ENCODE measurements around the gene MYL12A. TPM values are rescaled to one million over a fixed set of nuclear protein-coding genes. Genes with fewer than 3 reads are reported as not detected.

Gene MYL12A
- total RNA-seq, 1 experiment from 2014 or later = 314 TPM

DNA sequence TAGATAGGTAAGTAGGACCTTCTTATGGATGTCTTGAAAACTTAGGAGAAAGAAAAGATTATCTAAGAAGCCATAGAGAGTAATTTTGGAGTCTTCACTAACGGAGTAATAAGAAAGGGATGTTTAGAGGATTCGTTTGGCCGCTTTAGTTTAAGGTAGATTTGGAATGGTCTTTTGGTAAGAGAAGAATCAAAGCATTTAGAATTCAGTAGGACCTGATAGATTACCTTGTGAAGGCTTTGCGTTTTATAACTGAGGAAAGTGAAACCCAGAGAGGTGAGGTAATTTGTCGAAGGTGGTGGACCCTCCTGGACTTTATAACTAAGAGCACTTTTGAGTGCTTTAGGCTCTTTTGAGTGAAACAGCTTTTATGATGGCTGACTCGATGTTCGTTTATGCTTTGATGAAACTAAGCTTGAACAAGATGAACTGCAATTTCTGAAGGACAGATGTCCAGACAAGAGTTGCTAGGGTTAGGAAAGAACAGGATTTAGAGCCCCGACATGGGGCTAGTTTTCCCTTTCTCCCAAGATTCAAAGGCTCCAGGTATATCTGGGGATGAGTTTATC, 15.6 kb downstream of the MYL12A start:
- Histone ChIP-seq H3K9ac (ENCODE audit: low read length) (peak overlapping the region; percentile 73), H2AFZ (ENCODE audit: low read depth, low read length, poor library complexity, severe bottlenecking) (no peak overlapping the region), H3K4me2 (ENCODE audit: low read length) (peak overlapping the region; percentile 81), H4K20me1 (ENCODE audit: insufficient read depth) (peaks cover 46% of the 10 kb centered on the region; the same call in 1 of the 2 replicates), H3K9me3 (ENCODE audit: control insufficient read depth in 1 of 2, insufficient read depth in 1 of 2, low read depth in 1 of 2, low read length in 2 of 2) (no peaks in the 10 kb centered on the region), H3K4me1 (ENCODE audit: control insufficient read depth in 1 of 2, insufficient read depth in 2 of 2, low read length in 2 of 2) (peaks cover 46 to 56% of the 10 kb centered on the region in 2 experiments), H3K9me2 (ENCODE audit: insufficient read depth) (no peaks in the 10 kb centered on the region), H3K36me3 (ENCODE audit: control insufficient read depth in 1 of 2, insufficient read depth in 2 of 2, low read length in 2 of 2) (0 out of 4 replicates have a peak, but pooled peaks cover 0 to 4% of the 10 kb centered on the region in 2 experiments), H3K79me2 (ENCODE audit: insufficient read depth, low read length) (peaks cover 70% of the 10 kb centered on the region), H3K27ac (ENCODE audit: low read depth, low read length) (peak overlapping the region; percentile 89), H3K27me3 (ENCODE audit: insufficient read depth, low read length) (no peaks in the 10 kb centered on the region), H3K4me3 (replicated peaks in 1 of 2; ENCODE audit: low read depth in 1 of 2, low read length in 2 of 2) (peak overlapping the region; percentile 79 to 90)
- ChIA-PET POLR2A (interaction anchor here (0.6 to 1.4 kb wide), 2 partner anchors 14 to 402 kb away, joined by 3 read pairs; no protein-coding TSS in a partner anchor), CTCF (no interaction called here), RAD21 (ENCODE audit: low non-redundant PET in 1 of 2, low total read pairs in 2 of 2, uncharacterized antibody in 2 of 2, unreplicated experiment in 2 of 2) (no interaction called here)
- no peak for TF ChIP-seq ZFX (IDR thresholded peaks at IDR 0.05)
- no peak for TF ChIP-seq SRF (IDR thresholded peaks at IDR 0.05; ENCODE audit: low read depth)
- TF ChIP-seq JUND (IDR thresholded peaks at IDR 0.05) = no peak
- no peak for TF ChIP-seq EZH2 (IDR thresholded peaks at IDR 0.05)
- TF ChIP-seq, protein P1, sequence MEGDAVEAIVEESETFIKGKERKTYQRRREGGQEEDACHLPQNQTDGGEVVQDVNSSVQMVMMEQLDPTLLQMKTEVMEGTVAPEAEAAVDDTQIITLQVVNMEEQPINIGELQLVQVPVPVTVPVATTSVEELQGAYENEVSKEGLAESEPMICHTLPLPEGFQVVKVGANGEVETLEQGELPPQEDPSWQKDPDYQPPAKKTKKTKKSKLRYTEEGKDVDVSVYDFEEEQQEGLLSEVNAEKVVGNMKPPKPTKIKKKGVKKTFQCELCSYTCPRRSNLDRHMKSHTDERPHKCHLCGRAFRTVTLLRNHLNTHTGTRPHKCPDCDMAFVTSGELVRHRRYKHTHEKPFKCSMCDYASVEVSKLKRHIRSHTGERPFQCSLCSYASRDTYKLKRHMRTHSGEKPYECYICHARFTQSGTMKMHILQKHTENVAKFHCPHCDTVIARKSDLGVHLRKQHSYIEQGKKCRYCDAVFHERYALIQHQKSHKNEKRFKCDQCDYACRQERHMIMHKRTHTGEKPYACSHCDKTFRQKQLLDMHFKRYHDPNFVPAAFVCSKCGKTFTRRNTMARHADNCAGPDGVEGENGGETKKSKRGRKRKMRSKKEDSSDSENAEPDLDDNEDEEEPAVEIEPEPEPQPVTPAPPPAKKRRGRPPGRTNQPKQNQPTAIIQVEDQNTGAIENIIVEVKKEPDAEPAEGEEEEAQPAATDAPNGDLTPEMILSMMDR (IDR thresholded peaks at IDR 0.05 in 2 of 3, conservative IDR thresholded peaks at IDR 0.05 in 1 of 3; ENCODE audit: borderline replicate concordance in 1 of 3, insufficient read depth in 1 of 3, low read depth in 2 of 3, low read length in 2 of 3) = no peak
- no peak for TF ChIP-seq EGR1 (IDR thresholded peaks at IDR 0.05; ENCODE audit: low read depth)
- no peak for TF ChIP-seq RAD21 (IDR thresholded peaks at IDR 0.05; ENCODE audit: low read depth)
- no peak for TF ChIP-seq ELF1 (IDR thresholded peaks at IDR 0.05; ENCODE audit: borderline replicate concordance, low read depth)
- TF ChIP-seq, protein P2, sequence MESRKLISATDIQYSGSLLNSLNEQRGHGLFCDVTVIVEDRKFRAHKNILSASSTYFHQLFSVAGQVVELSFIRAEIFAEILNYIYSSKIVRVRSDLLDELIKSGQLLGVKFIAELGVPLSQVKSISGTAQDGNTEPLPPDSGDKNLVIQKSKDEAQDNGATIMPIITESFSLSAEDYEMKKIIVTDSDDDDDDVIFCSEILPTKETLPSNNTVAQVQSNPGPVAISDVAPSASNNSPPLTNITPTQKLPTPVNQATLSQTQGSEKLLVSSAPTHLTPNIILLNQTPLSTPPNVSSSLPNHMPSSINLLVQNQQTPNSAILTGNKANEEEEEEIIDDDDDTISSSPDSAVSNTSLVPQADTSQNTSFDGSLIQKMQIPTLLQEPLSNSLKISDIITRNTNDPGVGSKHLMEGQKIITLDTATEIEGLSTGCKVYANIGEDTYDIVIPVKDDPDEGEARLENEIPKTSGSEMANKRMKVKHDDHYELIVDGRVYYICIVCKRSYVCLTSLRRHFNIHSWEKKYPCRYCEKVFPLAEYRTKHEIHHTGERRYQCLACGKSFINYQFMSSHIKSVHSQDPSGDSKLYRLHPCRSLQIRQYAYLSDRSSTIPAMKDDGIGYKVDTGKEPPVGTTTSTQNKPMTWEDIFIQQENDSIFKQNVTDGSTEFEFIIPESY (IDR thresholded peaks at IDR 0.05; ENCODE audit: extremely low read depth, insufficient replicate concordance, low read length) = no peak
- TF ChIP-seq SP1 (IDR thresholded peaks at IDR 0.05; ENCODE audit: low read depth) = no peak
- TF ChIP-seq YY1 (IDR thresholded peaks at IDR 0.05; ENCODE audit: extremely low read depth, insufficient replicate concordance, low read depth, low read length) = no peak
- TF ChIP-seq, protein P3, sequence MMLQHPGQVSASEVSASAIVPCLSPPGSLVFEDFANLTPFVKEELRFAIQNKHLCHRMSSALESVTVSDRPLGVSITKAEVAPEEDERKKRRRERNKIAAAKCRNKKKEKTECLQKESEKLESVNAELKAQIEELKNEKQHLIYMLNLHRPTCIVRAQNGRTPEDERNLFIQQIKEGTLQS (IDR thresholded peaks at IDR 0.05) = no peak
- TF ChIP-seq CEBPB (IDR thresholded peaks at IDR 0.05; ENCODE audit: low read depth) = no peak
- TF ChIP-seq FOSL1 (IDR thresholded peaks at IDR 0.05; ENCODE audit: low read depth) = no peak
- TF ChIP-seq, protein P4, sequence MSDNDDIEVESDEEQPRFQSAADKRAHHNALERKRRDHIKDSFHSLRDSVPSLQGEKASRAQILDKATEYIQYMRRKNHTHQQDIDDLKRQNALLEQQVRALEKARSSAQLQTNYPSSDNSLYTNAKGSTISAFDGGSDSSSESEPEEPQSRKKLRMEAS (IDR thresholded peaks at IDR 0.05) = no peak
- TF ChIP-seq POLR2AphosphoS5 (IDR thresholded peaks at IDR 0.05; ENCODE audit: low read depth, low read length) = no peak
- no peak for TF ChIP-seq CBX3 (IDR thresholded peaks at IDR 0.05; ENCODE audit: low read depth)
- DNase-seq (ENCODE audit: low read depth, low spot score) (no peak), ATAC-seq (no peak)
- intact Hi-C loops (cut with micrococcal nuclease) = loop anchor here (5.0 kb wide), 2 partner anchors 184 to 329 kb away; no protein-coding TSS in a partner anchor
- BruUV-seq (replicated peaks) = TSS peak; percentile 61

All from HCT116 (cell line).